Activated CD4-positive, alpha-beta T cell treated with anti-CD3 and anti-CD28 coated beads, Interleukin-2, amount 50 U/mL, for 24 hours (primary cell): ENCODE measurements around the gene NBEA.

Experiments
- DNase-seq, 2 donors: peaks; one replicate each; pipeline ENCODE4 v3.0.0-alpha.2; 2020; ENCODE audit warnings: low read depth in 1 of 2, low spot score in 1 of 2

The NBEA gene

GRCh38 chr13:35278917-35279316 is 336.8 kb downstream of the NBEA start:
- no peak for DNase-seq

DNA sequence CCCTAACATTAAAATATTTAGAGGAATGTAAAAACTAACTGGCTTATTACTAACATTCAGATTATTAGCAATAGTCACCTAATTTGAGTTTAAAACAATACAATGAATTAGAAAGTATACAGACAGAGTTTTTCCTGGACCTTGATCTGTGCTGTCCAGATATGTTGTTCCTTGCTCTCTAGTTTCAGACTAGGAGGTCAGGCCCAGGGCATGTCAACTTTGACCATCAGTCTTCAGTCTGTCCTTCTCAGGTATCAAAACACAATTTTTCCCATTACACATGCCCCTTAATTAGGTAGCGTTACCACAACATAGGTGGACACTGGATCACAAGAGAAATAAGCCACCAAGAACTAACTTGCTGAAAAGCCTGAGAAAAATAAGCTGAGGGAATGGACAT is 337.4 kb downstream of the NBEA start:
- DNase-seq = no peak

GRCh38 chr13:35283856-35284255 is 341.8 kb downstream of the NBEA start:
- no peak for DNase-seq

DNA sequence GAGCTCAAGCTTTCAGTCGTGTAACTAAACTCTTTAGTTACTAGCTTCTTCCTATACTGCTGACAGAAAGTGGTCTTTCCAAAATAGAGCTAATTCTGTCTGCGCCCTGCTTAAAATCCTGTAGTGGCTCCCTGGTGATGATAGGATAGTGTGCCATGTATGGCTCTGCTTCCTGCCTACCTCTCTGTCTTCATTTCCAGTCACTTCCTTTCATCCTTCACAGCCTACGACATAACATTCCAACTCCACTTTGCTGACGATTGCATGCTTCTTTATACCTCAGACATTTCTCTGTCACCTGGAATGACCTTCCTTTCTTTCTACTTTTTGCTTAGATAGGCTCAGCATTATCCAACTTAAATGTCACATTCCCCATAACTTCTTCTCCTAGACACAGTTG is 343.6 kb downstream of the NBEA start:
- no peak for DNase-seq

GRCh38 chr13:35292329-35292728 is 350.3 kb downstream of the NBEA start:
- no peak for DNase-seq

GRCh38 chr13:35293579-35294226 is 351.6 kb downstream of the NBEA start:
- DNase-seq = no peak

GRCh38 chr13:35309706-35310105 is 367.6 kb downstream of the NBEA start:
- DNase-seq = no peak

- no peak for DNase-seq
Measured at GRCh38 chr13:35332134-35332533, 390.1 kb downstream of the NBEA start.

- no peak for DNase-seq
Measured at GRCh38 chr13:35333157-35333556, 391.1 kb downstream of the NBEA start.

DNA sequence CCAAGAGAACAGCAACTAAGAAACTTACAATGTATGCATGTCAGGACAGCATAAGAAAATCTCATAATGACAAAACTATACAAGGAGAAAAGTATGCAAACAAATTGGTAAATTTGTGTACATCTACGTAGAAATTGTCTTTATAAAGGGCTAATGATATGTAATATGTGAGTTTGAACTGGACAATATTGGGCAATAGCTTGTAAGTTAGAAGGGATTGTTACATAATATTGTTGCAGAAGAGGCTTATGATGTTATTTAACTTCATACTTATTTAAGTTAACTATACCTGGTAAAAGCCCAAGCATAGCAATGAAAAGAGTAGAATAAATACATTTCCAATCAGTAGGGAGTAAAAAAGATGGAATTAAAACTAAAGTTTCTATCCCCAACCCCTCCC is 400.4 kb downstream of the NBEA start:
- no peak for DNase-seq

DNA sequence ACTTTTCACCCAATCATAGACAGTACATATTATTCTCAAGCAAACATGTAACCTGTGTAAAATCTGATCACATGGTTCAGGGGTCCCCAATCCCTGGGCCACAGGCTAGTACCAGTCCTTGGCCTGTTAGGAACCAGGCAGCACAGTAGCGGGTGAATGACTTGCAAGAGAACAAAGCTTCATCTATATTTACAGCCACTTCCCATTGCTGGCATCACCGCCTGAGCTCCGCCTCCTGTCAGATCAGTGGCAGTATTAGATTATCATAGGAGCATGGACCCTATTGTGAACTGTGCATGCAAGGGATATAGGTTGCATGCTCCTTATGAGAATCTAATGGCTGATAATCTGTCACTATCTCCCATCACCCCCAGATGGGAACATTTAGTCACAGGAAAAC is 401.3 kb downstream of the NBEA start:
- no peak for DNase-seq

DNA sequence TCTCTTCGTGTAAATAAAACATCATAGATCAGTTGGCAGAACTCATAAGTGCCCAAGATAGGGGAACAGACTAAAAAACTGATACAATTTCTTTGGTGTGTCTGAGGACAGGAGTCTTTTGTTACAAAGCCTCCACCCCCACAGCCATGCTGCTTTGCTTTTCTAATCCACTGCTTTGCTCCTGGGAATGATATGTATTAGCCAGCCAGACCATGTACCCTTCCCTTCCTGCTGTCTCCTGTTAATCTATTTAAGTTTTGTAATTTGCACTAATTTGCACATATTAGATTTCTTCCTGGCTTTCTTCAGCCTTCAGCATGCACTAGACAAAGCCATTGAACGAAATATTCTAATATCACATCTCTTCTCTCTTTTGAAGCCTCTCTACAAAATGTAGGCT is 403.9 kb downstream of the NBEA start:
- no peak for DNase-seq

DNA sequence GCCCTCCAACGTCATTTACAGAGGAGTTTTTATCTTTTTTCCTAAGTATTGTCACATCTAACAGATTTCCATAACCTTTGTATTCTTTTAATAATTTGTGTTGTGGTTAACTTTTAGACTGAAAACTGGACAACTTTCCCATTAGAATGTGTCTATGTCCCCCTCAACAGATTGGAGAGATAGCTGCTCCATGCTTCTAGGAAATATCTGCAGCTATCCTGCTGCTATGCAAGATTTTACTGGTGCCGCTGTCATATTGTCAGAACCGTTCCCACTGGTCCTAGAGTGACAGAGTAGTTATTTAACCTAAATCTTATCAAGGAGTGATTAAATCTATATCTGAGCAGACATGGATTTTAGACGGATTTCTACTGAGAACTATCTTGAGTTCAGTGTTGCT is 404.4 kb downstream of the NBEA start:
- DNase-seq = no peak

GRCh38 chr13:35347679-35348205 is 405.7 kb downstream of the NBEA start:
- DNase-seq = no peak

DNA sequence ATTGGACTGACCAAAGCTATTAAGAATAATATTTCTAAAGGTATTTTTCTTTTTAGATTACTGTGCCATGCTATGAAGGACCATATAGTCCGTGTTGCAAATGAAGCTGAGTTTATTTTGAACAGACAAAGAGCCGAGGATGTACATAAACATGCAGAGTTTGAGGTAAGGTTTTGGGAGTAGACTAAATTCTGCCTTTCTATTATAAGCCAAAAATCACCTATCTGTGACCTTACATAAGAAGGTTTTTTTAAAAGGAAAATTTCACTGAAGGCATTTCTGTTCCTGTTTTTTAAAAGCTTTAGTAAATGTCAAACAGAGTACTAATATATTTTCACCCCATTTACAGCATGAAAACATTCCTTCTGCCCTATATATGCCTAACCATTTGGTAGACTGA is 407.0 kb downstream of the NBEA start:
- no peak for DNase-seq

DNA sequence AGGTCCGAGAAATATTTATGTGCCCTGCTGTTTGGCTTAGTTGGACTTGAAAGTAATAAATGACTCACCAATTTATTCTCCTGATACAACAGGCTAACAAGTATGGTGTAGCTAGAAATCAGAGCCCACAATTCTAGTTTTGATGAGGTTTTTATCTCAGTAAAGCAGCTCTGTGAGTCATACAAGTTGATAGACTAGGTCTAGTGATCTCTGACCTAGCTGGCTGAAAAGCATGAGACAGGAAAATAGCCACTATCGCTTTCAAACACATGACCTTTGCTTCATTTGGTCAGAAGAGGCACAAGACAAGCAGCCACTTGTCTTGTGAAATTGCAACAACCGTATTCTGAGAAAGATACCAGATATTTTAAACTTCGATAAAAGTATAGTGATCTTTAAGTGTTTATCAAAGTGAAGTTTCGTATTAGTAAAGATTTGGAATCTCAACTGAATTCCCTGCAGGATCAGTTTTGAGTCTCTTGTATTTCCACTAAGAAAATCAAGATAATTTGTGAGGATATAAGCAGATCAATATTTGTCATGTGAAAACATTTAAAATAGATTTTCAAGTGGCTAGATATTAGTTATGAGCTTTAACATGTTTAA is 407.7 kb downstream of the NBEA start:
- DNase-seq = no peak

DNA sequence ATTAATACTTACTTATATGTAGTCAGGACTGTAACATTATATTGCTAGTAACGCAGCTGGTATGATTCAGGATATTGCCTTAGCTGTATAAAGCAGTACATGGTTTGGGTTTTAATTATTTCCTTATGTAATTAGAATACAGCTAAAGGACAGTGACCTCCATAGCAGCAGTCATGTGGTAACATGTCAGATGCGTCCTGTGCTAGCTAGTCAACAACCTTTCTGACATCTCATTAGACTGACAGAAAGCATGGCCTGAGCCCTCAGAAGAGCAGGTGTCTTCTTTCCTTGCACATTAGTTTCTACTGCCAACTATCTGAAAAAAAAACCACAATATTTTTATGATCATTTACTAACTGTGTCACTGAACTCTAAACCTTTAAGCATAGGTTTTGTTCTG is 412.2 kb downstream of the NBEA start:
- DNase-seq = no peak

DNA sequence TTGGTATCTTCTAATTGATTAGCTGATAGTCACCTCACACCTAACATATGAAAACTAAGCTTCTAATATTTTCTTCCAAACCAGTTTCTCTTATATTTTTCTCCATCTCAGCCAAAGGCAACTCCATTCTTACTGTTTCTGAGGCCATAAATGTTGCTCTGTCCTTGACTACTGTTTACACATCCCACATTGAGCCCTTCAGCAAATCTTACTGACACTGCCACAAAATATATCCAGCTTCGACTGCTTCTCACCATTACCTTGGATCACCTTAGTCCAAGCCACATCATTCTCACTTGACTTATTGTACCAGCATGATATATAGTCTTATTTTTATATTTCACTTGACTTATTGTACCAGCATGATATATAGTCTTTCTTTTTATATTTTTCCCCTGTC is 412.8 kb downstream of the NBEA start:
- DNase-seq = no peak

DNA sequence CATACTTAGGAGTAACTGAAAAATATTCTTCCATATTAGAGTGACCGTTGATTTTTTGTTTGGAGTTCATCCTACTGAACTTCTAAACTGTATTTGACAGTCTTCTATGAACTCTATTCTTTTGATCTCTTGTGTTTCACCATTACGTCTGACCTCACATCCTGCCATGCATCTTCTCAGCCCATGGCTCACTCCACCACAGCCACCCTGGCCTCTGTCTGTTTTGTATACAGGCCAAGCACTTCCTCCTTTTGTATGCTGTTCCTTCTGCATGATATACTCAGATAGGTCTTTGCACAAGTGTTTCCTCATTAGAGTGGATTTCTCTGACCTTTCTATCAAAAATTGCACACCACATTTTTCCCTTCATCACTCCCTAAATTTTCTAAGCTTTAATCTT is 414.5 kb downstream of the NBEA start:
- no peak for DNase-seq

DNA sequence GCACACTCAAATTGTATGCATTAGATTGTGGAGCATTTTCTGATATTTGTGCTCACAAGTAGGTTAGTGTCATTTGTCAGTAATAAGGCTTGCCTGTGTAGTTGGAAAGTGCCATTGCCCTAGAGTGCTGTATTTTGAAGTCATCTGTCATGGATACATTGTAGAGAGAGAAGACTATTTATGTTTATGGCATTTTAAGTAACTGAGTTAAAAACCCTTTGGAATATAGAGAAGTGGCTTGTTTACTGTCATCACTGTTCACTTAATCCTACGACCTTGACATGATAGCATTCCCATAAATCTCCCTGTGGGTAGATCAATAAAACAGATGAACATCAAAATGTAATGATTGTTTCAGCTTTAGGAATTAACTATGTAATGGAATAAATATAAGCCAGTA is 423.8 kb downstream of the NBEA start:
- DNase-seq = no peak

DNA sequence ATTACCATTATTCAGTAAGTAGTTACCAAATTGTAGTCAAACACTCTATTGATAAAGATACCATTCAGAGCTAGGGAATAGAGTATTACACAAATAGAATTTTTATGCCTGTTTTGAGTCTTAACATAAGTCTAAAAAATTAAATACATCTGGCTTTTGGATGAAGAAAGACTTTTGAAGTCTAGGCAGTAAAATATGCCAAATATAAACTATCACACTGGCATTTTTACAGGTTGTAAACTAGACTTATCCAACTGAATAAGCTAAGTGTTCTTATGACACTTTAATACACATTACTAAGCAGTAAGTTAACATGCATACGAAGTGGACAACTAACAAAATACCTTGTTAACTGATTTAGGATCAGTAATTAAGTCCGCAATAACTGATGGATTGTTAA is 425.5 kb downstream of the NBEA start:
- no peak for DNase-seq

- DNase-seq = no peak
Measured at GRCh38 chr13:35378939-35379338, 436.9 kb downstream of the NBEA start.

- DNase-seq = no peak
Measured at GRCh38 chr13:35379663-35380062, 437.6 kb downstream of the NBEA start.
